GM23248 (cell line): ENCODE data around the gene CTIF. TPM values are rescaled to one million over a fixed set of nuclear protein-coding genes. Genes with fewer than 3 reads are reported as not detected.
A peak's percentile ranks its signal among the peaks of the same experiment; 100 is the strongest.

ENCODE experiments used
- DNase-seq: peaks from one replicate; pipeline ENCODE4 v3.0.0-alpha.2; 2015
- H2AFZ ChIP-seq: fragments of 200-600 bp; sonication (generic); 2 replicates; pipeline ENCODE4 v1.6.1; 2016; ENCODE audit warnings: antibody characterized with exemption
- H3F3A ChIP-seq: fragments of 200-600 bp; sonication (generic); 2 replicates; pipeline ENCODE4 v1.6.1; 2016; ENCODE audit warnings: mild to moderate bottlenecking, antibody characterized with exemption, mixed run types; ENCODE audit not compliant: insufficient read depth
- H3K27ac ChIP-seq: fragments of 200-600 bp; sonication (generic); 2 replicates; pipeline ENCODE4 v1.5.1; 2016; ENCODE audit warnings: mild to moderate bottlenecking
- H3K27me3 ChIP-seq: fragments of 200-600 bp; sonication (generic); replicated peaks from 2 replicates; pipeline ENCODE4 v1.6.1; 2016; ENCODE audit warnings: mild to moderate bottlenecking; ENCODE audit not compliant: insufficient read depth
- H3K36me3 ChIP-seq: fragments of 200-600 bp; sonication (generic); 2 replicates; pipeline ENCODE4 v1.6.1; 2016; ENCODE audit warnings: low read depth, mild to moderate bottlenecking
- H3K4me1 ChIP-seq: fragments of 200-600 bp; sonication (generic); 2 replicates; pipeline ENCODE4 v1.6.1; 2016; ENCODE audit warnings: mild to moderate bottlenecking; ENCODE audit not compliant: insufficient read depth
- H3K4me2 ChIP-seq: fragments of 200-600 bp; sonication (generic); one replicate; pipeline ENCODE4 v1.6.1; 2016; ENCODE audit warnings: mild to moderate bottlenecking; ENCODE audit not compliant: unreplicated experiment
- H3K4me3 ChIP-seq: fragments of 200-600 bp; sonication (generic); 2 replicates; pipeline ENCODE4 v1.5.1; 2016; ENCODE audit warnings: mild to moderate bottlenecking
- H3K79me2 ChIP-seq: fragments of 200-600 bp; sonication (generic); 2 replicates; pipeline ENCODE4 v1.6.1; 2016; ENCODE audit warnings: mild to moderate bottlenecking; ENCODE audit not compliant: insufficient read depth
- H3K9ac ChIP-seq: fragments of 200-600 bp; sonication (generic); 2 replicates; pipeline ENCODE4 v1.6.1; 2016; ENCODE audit warnings: mild to moderate bottlenecking
- H3K9me2 ChIP-seq: fragments of 200-600 bp; sonication (generic); 2 replicates; pipeline ENCODE4 v1.6.1; 2016; ENCODE audit warnings: mixed run types, mild to moderate bottlenecking, moderate library complexity; ENCODE audit not compliant: insufficient read depth
- H3K9me3 ChIP-seq: fragments of 200-600 bp; sonication (generic); one replicate; pipeline ENCODE4 v1.6.1; 2017; ENCODE audit warnings: low read depth
- H4K20me1 ChIP-seq: fragments of 200-600 bp; sonication (generic); 2 replicates; pipeline ENCODE4 v1.6.0; 2016; ENCODE audit not compliant: insufficient read depth
- EZH2 ChIP-seq: fragments of 200-600 bp; sonication (generic); IDR thresholded peaks from 2 replicates; pipeline ENCODE4 v1.6.1; 2018; ENCODE audit warnings: antibody characterized with exemption, mild to moderate bottlenecking; ENCODE audit not compliant: insufficient read depth, poor library complexity, severe bottlenecking
- EZH2phosphoT487 ChIP-seq: fragments of 200-600 bp; sonication (generic); IDR thresholded peaks from 2 replicates; pipeline ENCODE4 v1.6.1; 2018; ENCODE audit warnings: antibody characterized with exemption, moderate library complexity, mild to moderate bottlenecking, low read depth; ENCODE audit not compliant: insufficient read depth
- WGBS, 2 experiments: methylation state at CpG; one replicate each; pipeline ENCODE4 v1.1.6; 2015 to 2017; ENCODE audit warnings: low lambda C conversion rate in 2 of 2, low coverage in 1 of 2; ENCODE audit errors: missing lambda C conversion rate in 2 of 2; 5-methylcytosine and 5-hydroxymethylcytosine counted together
- in situ Hi-C: fragments of 300-500 bp; cut with MboI; formaldehyde crosslinking; loops from 2 replicates; pipeline ENCODE4 v1.15.0; 2020
- polyA plus RNA-seq: library from polyadenylated mRNA; unstranded; fragments of >200 nt; fragmentation: Nextera tagmentation; extraction: Ambion mirVana; gene quantifications from 2 replicates; pipeline ENCODE4 v1.2.1, GENCODE V29; 2016
- total RNA-seq: library from RNA; depleted of rRNA; stranded (reverse); fragments of >200 nt; shearing (Covaris generic); gene quantifications from 2 replicates; pipeline ENCODE4 v1.2.3, GENCODE V29; 2014

The CTIF gene
- total and polyA plus RNA-seq, 2 experiments from 2014 or later: 21.5 to 46.8 TPM

DNA sequence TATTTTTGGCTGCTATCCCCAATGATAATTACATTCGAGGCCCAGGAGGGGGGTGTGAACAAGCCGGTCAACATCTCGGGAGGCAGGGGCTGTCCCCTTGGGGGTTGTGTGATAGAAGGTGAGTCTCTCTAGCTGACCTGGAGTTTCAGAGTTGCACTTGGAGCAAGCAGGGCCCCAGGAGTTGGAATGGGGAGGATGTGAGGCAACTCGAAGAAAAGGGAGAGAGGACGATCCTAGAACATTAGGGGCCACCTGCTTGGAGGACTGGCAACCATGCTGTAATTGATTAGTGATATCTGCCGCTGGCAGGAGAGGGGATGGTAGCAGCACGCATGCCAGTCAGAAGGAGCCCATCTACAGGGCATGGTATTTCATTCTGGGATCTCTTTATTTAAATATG, 122.6 kb downstream of the CTIF start:
- in situ Hi-C loops: no loop called here
- no peak overlapping the region for H3K4me3 ChIP-seq
- no peaks in the 10 kb centered on the region; the same call in 1 of the 2 replicates for H4K20me1 ChIP-seq
- H3F3A ChIP-seq: 0 out of 2 replicates have a peak, but pooled peaks cover 16% of the 10 kb centered on the region
- no peaks in the 10 kb centered on the region for H3K9me2 ChIP-seq
- no peak overlapping the region for H3K4me2 ChIP-seq
- no peak for DNase-seq
- no peak overlapping the region for H3K9ac ChIP-seq
- 88 to 95% methylated on average over 7 of the region's 7 CpGs for WGBS, 2 experiments
- H3K27ac ChIP-seq: no peak overlapping the region
- no peak overlapping the region for H2AFZ ChIP-seq
- H3K36me3 ChIP-seq: peaks cover 14% of the 10 kb centered on the region
- peaks cover 39% of the 10 kb centered on the region for H3K4me1 ChIP-seq
- no peaks in the 10 kb centered on the region for H3K9me3 ChIP-seq
- H3K79me2 ChIP-seq: peaks cover 82% of the 10 kb centered on the region
- H3K27me3 ChIP-seq: no peaks in the 10 kb centered on the region
- TF ChIP-seq EZH2 (no peak), EZH2phosphoT487 (no peak)

GRCh38 chr18:48662011-48662661, 123.3 kb downstream of the CTIF start:
- peak; percentile 63 for DNase-seq
- Histone ChIP-seq H3K9me2 (no peaks in the 10 kb centered on the region), H3K9me3 (no peaks in the 10 kb centered on the region), H3K4me2 (no peak overlapping the region), H4K20me1 (no peaks in the 10 kb centered on the region; the same call in 1 of the 2 replicates), H3K36me3 (peaks cover 14% of the 10 kb centered on the region), H3K27me3 (no peaks in the 10 kb centered on the region), H3K79me2 (peaks cover 78% of the 10 kb centered on the region), H3K4me1 (peaks cover 31% of the 10 kb centered on the region), H3K4me3 (no peak overlapping the region), H3K9ac (no peak overlapping the region), H2AFZ (no peak overlapping the region), H3K27ac (no peak overlapping the region), H3F3A (0 out of 2 replicates have a peak, but pooled peaks cover 13% of the 10 kb centered on the region)
- WGBS, 2 experiments: 78 to 80% methylated on average over 9 of the region's 9 CpGs
- TF ChIP-seq EZH2phosphoT487 (no peak), EZH2 (no peak)
- in situ Hi-C loops: no loop called here

DNA sequence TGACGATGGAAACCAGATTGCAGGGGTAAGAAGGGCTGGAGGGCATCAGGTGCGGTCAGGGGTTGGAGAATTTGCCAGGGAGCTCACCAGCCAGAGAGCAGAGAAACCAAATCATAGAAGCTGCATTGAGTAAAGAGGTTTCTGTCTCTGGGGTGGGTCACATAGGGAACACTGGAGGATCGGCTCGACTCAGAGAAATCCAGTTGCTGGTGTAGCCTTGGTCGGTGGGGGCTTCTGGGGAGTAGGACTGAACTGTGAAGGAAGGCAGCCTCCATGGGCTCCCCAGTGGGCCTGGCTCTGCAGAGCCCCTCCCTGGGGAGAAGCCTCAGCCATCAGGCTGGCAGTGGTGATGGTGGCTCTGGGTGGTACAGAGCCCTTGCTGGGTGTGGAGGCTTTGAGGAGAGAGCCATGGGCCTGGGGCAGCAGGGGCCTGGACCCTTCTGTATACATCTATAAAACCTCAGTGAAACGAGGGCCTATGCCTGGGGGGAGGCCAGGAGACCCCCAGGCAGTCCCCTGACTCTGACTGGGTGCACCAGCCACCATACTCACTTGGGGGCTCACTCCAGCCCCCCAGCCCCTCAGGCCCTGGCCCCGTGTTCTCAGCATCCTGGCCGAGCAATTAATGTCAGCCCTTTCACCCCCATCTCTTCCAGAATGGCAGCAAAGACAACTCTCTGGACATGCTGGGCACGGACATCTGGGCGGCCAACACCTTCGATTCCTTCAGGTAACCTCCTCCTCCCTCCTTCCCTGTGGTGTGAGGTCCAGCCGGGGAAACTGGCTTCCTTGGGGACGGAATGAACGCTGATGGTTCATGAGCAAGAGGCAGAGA, 124.5 kb downstream of the CTIF start:
- DNase-seq: no peak
- Histone ChIP-seq H3K27me3 (no peaks in the 10 kb centered on the region), H2AFZ (no peak overlapping the region), H3K27ac (no peak overlapping the region), H3K4me1 (peaks cover 24% of the 10 kb centered on the region), H3F3A (0 out of 2 replicates have a peak, but pooled peaks cover 5% of the 10 kb centered on the region), H3K9ac (no peak overlapping the region), H3K36me3 (peaks cover 14% of the 10 kb centered on the region), H3K4me3 (no peak overlapping the region), H3K9me3 (no peaks in the 10 kb centered on the region), H3K79me2 (peaks cover 69% of the 10 kb centered on the region), H3K4me2 (no peak overlapping the region), H4K20me1 (no peaks in the 10 kb centered on the region; the same call in 1 of the 2 replicates), H3K9me2 (no peaks in the 10 kb centered on the region)
- in situ Hi-C loops: no loop called here
- TF ChIP-seq EZH2phosphoT487: no peak
- TF ChIP-seq EZH2: no peak
- WGBS, 2 experiments: 90 to 91% methylated on average over 14 of the region's 14 CpGs

GRCh38 chr18:48663931-48664847, 125.4 kb downstream of the CTIF start:
- Histone ChIP-seq H4K20me1 (no peaks in the 10 kb centered on the region; the same call in 1 of the 2 replicates), H3K9me3 (no peaks in the 10 kb centered on the region), H3K4me2 (no peak overlapping the region), H3K79me2 (peaks cover 60% of the 10 kb centered on the region), H3K27ac (no peak overlapping the region), H3K4me1 (peaks cover 24% of the 10 kb centered on the region), H3K4me3 (no peak overlapping the region), H3K9me2 (no peaks in the 10 kb centered on the region), H3K36me3 (peaks cover 14% of the 10 kb centered on the region), H2AFZ (no peak overlapping the region), H3F3A (0 out of 2 replicates have a peak, but pooled peaks cover 5% of the 10 kb centered on the region), H3K9ac (no peak overlapping the region), H3K27me3 (no peaks in the 10 kb centered on the region)
- 45 to 47% methylated on average over 27 to 29 of the region's 29 CpGs for WGBS, 2 experiments
- TF ChIP-seq EZH2phosphoT487 (no peak), EZH2 (no peak)
- DNase-seq: peak; percentile 66
- in situ Hi-C loops: no loop called here
